GM21825 (cell line): Measurements from ENCODE around the gene ALG3.
A peak's percentile ranks its signal among the peaks of the same experiment; 100 is the strongest.

Source experiments
- ATAC-seq: cut with Tn5 transposase; IDR thresholded peaks from one replicate; pipeline ENCODE4 v1.9.1; 2021; ENCODE audit warnings: mild to moderate bottlenecking, moderate library complexity; ENCODE audit not compliant: unreplicated experiment

ALG3 gene

DNA sequence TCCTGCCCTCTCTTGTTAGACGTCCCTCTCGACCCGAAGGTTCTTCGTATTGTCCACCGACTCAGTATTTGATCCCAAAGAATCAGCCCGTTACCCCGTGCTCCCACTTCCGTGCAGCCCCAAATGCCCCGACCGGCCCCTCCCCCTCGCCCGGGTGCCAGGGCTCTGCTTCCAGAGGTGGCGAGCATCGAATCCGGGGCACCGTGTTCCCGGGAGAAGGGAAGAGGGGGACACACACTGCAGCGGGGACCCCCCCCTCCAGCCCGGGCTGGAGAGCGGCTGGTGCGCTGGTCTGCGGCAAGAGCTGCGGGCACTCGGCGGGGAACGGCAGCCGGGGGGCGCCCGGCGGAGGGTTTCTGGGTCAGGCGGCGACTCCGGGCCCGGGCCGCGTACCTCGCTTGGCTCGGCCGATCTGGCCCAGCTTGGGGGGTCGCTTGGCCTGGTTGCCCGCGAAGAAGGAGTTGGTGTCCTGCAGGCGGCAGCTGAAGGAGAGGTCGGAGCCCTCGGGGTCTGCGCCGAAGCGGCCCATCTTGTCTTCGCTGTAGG is 12.0 kb upstream of the ALG3 start:
- ATAC-seq: no peak

GRCh38 chr3:184259878-184260723 is 11.3 kb upstream of the ALG3 start:
- no peak for ATAC-seq

- no peak for ATAC-seq
Measured at GRCh38 chr3:184259396-184259877, 10.7 kb upstream of the ALG3 start.

DNA sequence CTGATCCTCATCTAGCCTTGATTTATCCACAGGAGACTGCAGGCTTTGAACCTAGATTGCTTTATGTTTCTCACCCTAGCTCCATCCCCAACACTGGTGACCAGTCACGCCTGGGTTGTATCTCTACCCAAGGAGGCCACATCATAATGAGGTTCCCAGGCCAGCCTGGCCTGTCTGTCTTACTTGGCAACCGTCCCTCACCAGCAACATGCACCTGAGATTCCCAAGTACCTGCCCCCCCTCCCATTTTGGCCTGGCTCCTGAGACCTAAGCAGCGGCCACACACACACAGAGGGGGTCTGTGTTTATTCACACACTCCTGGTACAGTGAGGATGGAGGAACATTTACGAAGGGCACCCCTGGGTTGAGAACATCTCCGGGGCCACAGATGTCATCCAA is 10.2 kb upstream of the ALG3 start:
- no peak for ATAC-seq

DNA sequence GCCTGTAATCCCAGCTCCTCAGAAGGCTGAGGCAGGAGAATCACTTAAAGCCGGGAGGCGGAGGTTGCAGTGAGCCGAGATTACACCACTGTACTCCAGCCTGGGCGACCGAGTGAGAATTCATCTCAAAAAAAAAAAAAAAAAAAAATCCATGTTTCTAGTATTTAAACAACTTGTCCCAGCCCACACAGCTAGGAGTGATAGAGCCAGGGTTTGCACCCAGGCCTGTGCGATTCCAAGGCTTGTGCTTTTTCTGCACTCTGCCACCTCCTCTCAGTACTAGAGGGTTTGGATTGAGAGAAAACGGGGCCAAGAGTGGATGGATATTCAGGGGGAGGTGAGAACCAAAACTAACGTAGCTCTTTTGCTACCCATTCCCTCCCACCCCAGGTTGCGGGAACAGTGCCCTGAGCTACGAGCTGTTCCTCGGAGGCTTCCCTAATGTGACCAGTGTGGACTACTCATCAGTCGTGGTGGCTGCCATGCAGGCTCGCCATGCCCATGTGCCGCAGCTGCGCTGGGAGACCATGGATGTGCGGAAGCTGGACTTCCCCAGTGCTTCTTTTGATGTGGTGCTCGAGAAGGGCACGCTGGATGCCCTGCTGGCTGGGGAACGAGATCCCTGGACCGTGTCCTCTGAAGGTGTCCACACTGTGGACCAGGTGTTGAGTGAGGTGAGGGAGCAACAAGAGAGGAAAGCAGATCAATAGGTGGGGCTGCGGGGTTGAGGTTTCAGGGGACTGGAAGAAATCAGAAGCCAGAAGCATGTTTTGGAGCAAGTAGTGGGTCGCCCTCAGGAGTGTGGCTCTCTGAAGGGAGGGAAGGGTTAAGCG is 8.5 kb upstream of the ALG3 start:
- no peak for ATAC-seq

DNA sequence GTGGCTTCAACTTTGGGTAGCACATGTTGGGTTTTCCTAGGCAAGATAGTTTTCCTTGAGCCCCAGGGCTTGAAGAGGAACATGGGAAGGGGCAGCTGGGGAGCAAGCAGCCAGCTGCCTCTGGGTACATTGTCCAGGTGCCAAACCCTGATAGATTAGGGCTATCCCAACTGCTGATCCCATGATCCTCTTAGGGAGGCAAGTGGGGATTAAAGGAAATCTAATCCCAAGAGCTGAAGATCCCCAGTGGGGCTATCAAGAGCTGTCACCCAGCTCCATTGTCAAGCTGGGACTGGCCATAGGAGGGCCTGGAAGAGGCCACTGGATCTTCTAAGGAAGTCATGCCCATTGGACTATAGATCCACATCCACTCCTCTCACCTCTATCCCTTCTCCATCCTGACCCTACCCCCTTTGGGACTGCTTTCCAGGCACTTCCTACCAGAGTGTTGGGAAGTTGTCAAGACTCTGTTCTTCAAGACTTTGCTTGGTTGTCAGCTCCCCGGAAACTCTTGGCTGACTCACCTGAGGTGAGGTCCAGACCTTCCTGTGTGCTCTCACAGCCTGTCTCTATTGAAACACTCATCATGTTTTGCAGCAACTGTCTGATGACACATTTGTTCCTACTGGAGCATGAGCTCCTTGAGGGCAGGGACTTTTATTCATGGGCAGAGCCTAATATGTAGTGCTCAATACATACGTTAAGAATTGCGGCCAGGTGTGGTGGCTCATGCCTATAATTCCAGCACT is 6.7 kb upstream of the ALG3 start:
- ATAC-seq: no peak

- ATAC-seq: peak; percentile 65
Measured at GRCh38 chr3:184250167-184250828, 1.5 kb upstream of the ALG3 start.

DNA sequence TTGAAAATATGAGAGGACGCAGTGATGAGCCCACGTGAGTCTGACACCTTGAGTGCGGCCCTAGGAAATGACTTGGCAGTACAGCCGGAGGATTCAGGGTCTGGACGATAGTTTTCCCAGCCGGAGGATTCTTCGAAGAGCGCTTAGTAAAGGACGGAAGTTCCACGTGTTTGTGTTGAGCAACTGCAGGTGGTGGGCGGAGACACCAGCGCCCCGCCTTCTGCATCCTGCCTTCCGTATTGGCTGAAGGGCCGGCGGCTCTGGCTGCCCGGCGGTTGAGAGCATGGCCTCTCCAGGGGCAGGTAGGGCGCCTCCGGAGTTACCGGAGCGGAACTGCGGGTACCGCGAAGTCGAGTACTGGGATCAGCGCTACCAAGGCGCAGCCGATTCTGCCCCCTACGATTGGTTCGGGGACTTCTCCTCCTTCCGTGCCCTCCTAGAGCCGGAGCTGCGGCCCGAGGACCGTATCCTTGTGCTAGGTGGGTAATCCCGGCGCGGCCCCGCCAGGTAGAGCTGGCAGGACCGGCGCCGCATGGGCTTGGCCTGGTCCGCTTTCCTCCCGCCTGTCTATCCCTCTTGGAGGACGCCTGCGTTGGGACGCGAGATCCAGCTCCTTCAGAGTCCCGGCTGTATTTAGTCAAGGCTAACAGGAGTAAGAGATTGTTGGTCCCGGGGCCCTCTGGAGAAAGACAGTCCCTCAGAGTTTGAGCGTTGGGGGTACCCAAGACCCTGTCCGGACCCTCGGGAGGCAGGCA is 827 bp upstream of the ALG3 start, which contains the start of gene EEF1AKMT4:
TSS of gene EEF1AKMT4 (plus strand) at position 261 of the 755 bp plus-strand sequence. CDS start at position 284, 23 bp downstream.
- ATAC-seq: peak; percentile 88

GRCh38 chr3:184242297-184242685 is 6.5 kb downstream of the ALG3 start:
- no peak for ATAC-seq

DNA sequence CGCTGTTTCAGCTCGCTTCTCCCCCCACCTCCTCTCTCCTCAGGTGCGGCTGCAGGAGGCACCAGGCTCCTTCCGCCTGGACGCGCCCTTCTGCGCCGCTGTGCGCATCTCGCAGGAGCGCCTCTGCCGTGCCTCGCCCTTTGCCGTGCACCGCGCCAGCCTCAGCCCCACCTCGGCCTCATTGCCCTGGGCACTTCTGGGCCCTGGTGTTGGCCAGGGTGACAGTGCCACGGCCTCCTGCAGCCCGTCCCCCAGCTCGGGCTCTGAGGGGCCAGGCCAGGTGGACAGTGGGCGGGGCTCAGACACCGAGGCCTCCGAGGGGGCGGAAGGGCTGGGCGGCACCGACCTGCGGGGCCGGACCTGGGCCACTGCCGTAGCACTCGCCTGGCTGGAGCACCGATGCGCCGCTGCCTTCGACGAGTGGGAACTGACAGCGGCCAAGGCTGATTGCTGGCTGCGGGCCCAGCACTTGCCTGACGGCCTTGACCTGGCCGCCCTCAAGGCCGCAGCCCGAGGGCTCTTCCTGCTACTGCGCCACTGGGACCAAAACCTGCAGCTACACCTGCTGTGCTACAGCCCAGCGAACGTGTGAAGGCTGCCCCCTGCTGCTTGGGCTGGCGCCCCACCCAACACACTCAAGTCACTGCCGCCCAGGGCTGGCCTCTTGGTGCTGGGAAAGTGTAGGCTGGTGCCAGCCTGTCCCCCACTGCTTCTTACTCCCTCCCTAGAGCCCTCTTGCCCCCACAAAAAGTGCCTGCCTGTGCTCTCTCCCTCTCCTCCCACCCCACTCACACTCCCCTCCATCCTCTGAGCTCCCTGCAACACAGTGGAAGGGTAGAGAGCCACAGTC is 7.1 kb downstream of the ALG3 start:
- no peak for ATAC-seq

DNA sequence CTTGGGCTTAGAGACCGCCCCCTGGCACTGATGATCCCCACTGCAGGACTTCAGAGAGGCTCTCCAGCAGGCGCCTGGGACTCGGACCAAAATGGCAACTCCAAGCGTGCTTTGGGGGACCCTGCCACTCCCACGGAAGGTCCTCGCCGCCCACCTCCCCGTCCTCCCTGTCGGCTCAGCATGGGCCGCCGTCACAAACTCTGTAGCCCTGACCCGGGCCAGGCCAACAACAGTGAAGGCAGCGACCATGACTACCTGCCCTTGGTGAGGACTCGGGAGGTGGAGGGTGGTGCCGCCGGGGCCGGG is 7.7 kb downstream of the ALG3 start:
- no peak for ATAC-seq

GRCh38 chr3:184240384-184241140 is 8.2 kb downstream of the ALG3 start:
- no peak for ATAC-seq

DNA sequence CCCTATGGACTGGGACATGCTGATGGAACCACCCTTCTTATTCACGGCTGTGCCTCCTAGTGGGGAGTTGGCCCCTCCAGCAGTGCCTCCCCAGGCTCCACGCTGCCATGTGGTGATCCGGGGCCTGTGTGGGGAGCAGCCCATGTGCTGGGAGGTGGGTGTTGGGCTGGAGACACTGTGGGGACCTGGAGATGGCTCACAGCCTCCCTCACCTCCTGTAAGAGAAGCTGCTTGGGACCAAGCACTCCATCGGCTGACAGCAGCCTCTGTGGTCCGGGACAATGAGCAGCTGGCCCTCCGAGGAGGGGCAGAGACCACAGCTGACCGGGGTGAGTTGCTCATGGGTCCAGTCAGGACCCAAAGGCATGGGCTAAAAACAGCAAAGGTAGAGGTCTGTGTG is 9.1 kb downstream of the ALG3 start:
- no peak for ATAC-seq

GRCh38 chr3:184239221-184239620 is 9.5 kb downstream of the ALG3 start:
- ATAC-seq: no peak

DNA sequence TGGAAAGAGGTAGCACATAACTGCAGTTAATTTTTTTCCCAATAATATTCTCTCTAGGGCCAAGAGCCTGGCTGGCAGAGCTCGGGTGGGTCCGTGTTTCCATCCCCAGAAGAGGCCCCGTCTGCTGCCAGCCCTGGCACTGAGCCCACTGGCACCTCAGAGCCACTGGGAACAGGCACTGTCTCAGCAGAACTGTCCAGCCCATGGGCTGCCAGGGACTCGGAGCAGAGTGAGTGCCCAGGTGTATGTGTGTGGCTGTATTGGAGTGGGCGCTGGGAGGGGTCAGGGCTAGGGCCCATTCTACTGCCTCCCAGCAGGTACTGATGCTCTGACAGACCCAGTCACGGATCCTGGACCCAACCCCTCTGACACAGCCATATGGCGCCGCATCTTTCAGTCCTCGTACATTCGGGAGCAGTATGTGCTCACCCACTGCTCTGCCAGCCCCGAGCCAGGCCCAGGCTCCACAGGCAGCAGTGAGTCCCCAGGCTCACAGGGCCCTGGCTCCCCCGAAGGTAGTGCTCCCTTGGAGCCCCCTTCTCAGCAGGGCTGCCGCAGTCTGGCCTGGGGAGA is 10.4 kb downstream of the ALG3 start:
- ATAC-seq: no peak

DNA sequence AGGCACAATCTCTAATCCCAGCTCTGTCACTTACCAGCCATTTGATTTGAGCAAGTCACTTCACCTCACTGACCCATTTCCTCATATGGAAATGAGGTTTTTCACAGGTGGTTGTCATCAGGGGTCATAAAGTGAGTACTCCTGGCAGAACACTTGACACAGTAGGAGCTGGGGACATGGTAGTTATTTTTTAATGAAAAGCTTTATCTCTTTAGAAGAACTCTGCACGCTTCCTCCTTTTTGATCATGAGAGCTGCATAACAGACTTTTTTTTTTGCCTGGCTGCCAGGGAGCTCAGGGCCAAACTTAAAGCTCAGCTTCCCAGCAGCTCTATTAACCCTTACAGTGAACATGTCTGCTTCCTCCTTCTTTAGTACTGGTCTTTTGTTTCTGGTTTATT is 11.0 kb downstream of the ALG3 start:
- ATAC-seq: no peak

DNA sequence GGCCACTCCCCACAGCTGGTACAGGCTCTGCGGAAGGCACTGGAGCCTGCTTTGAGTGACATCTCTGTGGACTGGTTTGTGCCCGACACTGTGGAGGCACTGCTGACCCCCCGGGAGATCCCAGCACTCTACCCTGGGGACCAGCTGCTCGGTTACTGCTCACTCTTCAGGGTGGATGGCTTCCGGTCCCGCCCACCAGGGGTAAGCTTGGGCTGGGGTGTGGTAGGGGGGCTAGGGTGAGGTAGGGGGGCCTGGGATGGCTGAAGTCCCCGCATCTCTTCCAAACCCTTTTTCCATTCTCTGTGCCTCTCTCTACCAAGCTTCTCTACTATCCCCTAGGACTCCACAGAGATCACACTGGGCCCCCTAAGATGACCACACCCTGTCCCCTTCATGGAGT is 11.6 kb downstream of the ALG3 start:
- ATAC-seq: no peak

- no peak for ATAC-seq
Measured at GRCh38 chr3:184236636-184237035, 12.1 kb downstream of the ALG3 start.
